Activated naive CD4-positive, alpha-beta T cell treated with Interleukin-2 at 50 U/mL for 16 hours (primary cell): ENCODE measurements around the gene PANK3.
"Not testable (repeated sequence)": the region's sequence is repeated elsewhere in the genome, so short reads cannot be mapped to it uniquely, and the experiment has no call there.

Experiments
- DNase-seq: peaks from one replicate; pipeline ENCODE4 v3.0.0-alpha.2; 2020

Gene PANK3

GRCh38 chr5:168578538-168579487 lies at the start of gene PANK3:
PANK3 (minus strand) TSS chr5:168579368; CDS start chr5:168579283, 85 bp downstream.
- DNase-seq: no peak

DNA sequence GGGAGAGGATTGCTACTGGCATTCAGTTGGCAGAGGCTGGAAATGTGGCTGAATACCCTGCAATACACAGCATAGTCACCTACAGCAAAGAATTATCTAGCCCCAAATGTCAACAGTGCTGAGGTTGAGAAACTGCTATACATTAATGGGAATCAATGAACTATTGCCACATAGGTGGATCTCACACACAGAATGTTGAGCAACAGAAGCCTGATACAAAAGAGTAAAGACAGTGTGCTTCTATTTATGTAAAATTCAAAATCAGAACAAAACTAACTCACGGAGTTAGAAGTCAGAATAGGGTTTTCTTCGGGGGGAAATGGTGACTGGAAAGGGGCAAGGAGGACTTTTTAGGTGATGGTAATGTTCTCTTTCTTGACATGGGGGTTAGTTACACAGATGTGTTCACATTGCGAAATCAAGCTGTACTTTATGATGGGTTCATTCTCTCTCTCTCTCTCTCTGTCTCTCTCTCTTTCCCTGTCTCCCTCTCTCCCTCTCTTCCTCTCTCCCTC lies 45.7 kb upstream of the PANK3 start:
- no peak for DNase-seq

- DNase-seq: no peak
Measured at GRCh38 chr5:168620807-168621206, 41.6 kb upstream of the PANK3 start.

GRCh38 chr5:168614661-168615060 lies 35.5 kb upstream of the PANK3 start:
- no peak for DNase-seq

- DNase-seq: no peak
Measured at GRCh38 chr5:168613996-168614395, 34.8 kb upstream of the PANK3 start.

GRCh38 chr5:168613396-168613795 lies 34.2 kb upstream of the PANK3 start:
- DNase-seq: no peak

- no peak for DNase-seq
Measured at GRCh38 chr5:168612996-168613395, 33.8 kb upstream of the PANK3 start.

- no peak for DNase-seq
Measured at GRCh38 chr5:168612123-168612522, 33.0 kb upstream of the PANK3 start.

DNA sequence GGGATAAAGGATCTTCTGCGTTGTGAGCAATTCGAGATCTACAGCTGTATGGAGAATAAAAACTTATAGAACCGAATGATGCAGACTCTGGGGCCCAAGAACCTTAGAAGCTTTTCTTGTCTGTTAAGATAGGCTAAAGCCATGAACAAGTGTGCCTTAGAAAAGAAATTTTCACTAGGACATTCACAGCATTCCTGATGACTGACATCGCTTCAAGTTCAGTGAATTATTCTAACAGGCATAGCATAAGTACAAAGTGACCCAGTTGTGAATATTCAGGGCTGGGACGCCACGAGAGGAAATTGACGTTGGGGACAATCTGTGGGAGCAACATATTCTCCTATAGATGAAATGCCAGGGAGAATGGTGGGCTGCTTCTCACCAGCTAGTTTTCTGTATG lies 32.0 kb upstream of the PANK3 start:
- no peak for DNase-seq

DNA sequence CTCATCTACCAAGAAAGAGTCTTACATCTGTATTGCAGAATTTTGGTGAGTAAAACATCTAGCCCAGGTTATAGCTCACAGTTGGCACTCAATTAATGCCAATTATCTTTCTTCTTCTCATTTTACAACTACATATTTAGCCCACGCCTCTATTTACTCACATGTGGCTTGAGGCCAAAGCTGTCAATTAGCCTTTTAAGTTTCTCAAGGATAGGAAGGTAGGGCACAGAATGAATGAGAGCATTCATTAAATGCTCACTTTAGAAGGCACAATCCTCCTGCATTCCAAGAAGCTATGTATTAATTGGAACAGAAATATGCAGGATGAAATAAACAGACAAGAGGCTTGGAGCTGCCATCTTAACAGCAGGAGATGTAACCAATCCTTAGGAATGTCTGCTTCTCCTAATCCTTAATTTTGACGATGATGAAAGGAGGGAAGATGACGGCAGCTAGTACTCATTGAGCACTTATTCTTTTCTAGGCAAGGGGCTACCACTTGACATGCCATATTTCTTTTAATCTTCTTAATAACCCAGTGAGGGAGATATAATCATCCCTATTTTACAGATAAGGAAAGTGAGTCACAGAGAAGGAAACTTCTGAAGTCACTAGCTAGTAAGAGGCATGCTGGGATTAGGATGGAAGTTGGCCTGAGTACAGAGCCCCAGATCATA lies 30.8 kb upstream of the PANK3 start:
- DNase-seq: no peak

DNA sequence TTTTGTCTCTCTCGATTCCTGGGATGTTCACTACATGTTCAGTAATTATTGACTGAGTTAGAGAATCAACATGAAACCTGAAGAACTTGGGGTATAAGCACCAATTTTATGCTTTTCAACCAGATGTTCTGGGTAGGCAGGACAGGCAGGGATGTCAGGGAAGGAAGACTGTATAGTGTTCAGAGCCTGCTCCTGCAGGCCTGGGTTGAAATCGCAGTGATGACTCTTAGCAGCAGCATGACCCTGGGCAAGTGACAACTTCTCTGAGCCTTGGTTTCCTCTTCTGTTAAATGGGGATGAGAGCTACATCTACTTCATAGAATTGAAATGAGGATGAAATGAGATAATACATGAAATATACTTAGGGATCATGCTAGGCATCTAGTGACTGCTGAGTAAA lies 29.7 kb upstream of the PANK3 start:
- DNase-seq: no peak

- DNase-seq: no peak
Measured at GRCh38 chr5:168608386-168608785, 29.2 kb upstream of the PANK3 start.

- DNase-seq: peak; percentile 19
Measured at GRCh38 chr5:168607946-168608345, 28.8 kb upstream of the PANK3 start.

GRCh38 chr5:168606562-168606961 lies 27.4 kb upstream of the PANK3 start:
- no peak for DNase-seq

DNA sequence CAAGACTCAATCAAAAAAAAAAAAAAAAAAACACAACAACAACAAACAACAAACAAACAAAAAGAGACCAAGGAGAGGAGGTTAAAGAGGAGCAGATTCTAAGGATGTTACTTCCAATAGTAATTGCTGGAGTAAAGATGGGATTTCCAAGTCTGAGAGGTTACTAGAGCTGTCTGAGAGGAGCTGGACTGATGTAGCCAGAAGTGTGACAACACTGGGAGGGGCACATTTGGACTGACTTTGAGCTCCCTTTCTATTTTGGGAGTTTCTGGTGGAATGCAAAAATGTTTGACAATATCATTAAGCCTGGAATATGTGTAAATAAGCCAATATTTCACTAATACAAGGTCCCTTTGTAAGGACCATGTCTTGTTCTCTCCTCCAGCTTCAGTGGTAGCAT lies 25.3 kb upstream of the PANK3 start:
- DNase-seq: no peak

DNA sequence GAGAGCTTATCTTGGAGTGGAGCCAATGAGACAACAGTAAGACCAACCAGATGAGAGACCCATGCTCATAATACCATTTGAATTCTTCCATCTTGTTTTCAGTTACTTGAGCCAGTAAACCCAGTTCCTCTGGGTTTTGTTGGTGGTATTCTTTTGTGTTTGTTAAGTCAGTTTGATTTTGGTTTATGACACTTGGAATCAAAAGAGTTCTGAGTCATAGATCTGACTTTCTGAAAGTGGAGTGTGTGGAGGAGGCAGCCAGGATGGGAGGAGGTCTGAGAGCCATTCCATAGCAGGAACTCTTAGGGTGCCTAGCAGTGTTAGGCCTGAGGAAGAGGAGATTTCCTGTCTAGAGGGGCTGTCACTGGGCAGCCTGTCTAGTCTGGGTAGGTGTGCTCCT lies 24.6 kb upstream of the PANK3 start:
- no peak for DNase-seq

DNA sequence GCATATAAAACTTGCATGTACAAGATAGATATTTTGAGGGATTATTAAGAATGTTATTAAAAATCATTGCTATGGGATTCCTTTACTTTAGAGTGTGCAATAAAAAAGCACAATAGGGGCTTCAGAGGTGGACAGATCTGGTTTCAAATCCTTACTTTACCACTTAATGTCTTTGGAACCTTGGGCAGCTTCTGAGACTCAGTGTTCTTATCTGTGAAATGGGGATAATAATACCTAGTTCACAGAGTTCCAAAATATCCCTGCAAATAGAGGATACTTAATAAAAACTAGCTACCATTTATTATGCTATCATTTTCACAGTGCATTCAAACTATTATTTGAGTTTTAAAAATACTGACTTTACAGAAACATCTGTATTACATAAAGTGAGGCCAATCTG lies 23.3 kb upstream of the PANK3 start:
- DNase-seq: no peak

DNA sequence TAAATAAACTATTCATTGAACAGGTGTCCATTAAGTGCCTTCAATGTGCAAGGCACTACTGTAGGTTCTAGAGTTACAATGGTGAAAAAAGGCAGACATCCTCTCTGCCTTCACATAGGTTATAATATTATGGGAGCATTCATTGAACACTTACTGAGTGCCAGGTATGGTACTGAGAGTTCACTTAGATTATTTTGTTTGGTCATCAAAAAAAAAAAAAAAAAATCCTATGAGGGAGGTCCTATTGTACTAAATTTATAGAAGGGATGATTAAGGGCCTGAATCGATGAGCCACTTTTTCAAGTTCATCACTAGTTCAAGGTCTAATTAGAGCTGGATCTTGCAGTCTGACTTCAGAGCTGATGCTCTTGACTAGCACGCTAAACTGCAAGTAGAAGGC lies 22.8 kb upstream of the PANK3 start:
- DNase-seq: no peak

DNA sequence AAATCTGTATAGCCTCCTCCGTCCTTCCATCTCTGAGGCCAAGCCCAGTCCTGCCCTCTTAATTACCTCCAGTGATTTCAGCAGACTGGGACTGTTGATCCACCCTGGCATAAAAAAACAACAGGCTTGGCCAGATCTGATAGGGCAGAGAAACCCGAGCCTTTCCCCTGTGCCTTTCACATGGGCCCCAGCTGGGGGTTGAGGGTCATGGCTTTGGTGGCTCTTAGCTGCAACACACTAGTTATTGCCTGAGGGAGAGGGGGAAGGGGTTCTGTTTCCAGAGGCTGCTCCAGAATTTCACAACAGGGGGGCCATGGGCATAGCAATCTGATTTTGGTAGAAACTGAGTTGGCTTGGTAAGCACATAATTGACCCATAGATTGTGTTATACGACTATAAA lies 21.2 kb upstream of the PANK3 start:
- DNase-seq: no peak

GRCh38 chr5:168599826-168600225 lies 20.7 kb upstream of the PANK3 start:
- no peak for DNase-seq

DNA sequence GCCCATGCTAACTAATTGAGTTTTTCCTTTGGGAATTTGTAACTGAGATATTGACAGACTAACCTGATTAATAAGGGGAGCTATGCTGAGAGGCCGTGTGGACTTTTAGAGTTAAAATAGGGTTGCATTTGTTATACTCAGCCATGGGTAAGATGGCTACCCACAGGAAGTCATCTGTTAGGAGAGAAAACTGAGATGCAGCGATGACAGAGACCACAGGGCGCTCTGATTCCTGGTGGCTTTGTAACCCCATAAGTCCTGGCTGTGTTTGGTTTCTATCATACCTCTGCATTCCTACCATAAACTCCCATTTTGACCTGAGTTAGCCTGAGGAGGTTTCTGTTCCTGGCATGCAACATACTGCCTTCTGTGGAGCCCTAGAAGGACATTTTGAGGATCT lies 19.5 kb upstream of the PANK3 start:
- DNase-seq: no peak

GRCh38 chr5:168596927-168597326 lies 17.8 kb upstream of the PANK3 start:
- no peak for DNase-seq

DNA sequence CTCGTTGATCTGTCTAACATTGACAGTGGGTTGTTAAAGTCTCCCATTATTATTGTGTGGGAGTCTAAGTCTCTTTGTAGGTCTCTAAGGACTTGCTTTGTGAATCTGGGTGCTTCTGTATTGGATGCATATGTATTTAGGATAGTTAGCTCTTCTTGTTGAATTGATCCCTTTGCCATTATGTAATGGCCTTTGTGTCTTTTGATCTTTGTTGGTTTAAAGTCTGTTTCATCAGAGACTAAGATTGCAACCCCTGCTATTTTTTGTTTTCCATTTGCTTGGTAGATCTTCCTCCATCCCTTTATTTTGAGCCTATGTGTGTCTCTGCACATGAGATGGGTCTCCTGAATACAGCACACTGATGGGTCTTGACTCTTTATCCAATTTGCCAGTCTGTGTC lies 17.0 kb upstream of the PANK3 start:
- not testable (repeated sequence) for DNase-seq

- no peak for DNase-seq
Measured at GRCh38 chr5:168592014-168592368, 12.8 kb upstream of the PANK3 start.
